ENCODE results near the gene TMEM123.
"Not testable (repeated sequence)": the region's sequence is repeated elsewhere in the genome, so short reads cannot be mapped to it uniquely, and the experiment has no call there.

Gene TMEM123

DNA sequence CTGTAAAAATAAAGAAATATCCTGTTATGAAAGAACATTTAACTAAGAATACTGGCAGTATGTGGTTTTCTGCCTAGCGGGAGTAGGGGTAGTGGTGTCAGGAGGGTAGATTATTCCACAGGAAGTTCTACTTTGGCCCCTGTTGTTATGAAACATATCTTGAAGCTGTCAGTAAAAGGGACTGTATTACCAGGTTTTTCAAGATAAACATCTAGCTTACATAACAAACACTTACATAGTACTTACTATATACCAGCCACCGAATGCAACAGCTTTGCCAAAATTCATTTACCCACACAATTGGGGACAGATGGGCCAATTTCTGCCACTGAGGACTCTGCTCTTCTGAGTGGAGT, 3.7 kb downstream of the TMEM123 start:
- no peak for DNase-seq (ENCODE audit: low spot score)

GRCh38 chr11:102447941-102448868, 4.4 kb downstream of the TMEM123 start:
- no peak for DNase-seq (ENCODE audit: low spot score)

- no peak for DNase-seq (ENCODE audit: low spot score)
These were observed 5.4 kb downstream of the TMEM123 start for GRCh38 chr11:102447193-102447592.

GRCh38 chr11:102446606-102447005, 6.0 kb downstream of the TMEM123 start:
- no peak for DNase-seq (ENCODE audit: low spot score)

GRCh38 chr11:102444693-102445092, 7.9 kb downstream of the TMEM123 start:
- not testable (repeated sequence) for DNase-seq (ENCODE audit: low spot score)

DNA sequence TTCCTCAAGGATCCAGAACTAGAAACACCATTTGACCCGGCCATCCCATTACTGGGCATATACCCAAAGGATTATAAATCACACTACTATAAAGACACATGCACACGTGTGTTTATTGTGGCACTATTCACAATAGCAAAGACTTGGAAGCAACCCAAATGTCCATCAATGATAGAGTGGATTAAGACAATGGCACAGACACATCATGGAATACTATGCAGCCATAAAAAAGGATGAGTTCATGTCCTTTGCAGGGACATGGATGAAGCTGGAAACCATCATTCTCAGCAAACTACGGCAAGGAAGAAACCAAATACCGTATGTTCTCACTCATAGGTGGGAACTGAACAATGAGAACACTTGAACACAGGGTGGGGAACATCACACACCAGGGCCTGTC, 8.4 kb downstream of the TMEM123 start:
- DNase-seq (ENCODE audit: low spot score) = not testable (repeated sequence)

- not testable (repeated sequence) for DNase-seq (ENCODE audit: low spot score)
These were observed 13.6 kb downstream of the TMEM123 start for GRCh38 chr11:102439063-102439363.

DNA sequence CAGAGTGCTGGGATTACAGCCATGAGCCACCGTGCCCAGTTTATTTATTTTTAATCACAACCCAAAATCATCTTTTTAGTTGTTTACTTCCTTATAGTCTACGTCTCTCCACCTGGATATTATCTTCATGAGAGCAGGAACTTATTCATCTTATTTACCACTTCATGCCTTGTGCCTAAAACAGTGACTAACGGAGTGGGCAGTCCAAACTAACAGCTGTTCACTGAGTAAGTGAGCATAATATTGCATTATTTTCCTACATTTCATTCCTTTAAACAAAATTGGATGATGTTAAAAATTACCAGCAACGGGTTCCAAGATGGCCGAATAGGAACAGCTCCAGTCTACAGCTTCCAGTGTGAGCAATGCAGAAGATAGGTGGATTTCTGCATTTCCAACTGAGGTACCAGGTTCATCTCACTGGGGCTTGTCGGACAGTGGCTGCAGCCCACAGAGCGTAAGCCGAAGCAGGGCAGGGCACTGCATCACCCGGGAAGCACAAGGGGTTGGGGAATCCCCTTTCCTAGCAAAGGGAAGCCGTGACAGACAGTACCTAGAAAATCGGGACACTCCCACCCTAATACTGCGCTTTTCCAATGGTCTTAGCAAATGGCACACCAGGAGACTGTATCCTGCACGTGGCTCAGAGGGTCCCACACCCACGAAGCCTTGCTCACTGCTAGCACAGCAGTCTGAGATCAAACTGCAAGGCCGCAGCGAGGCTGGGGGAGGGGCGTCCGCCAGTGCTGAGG, 14.1 kb downstream of the TMEM123 start:
- DNase-seq (ENCODE audit: low spot score) = no peak

- DNase-seq (ENCODE audit: low spot score) = no peak
These were observed 14.8 kb downstream of the TMEM123 start for GRCh38 chr11:102437727-102438126.

GRCh38 chr11:102436976-102437375, 15.6 kb downstream of the TMEM123 start:
- no peak for DNase-seq (ENCODE audit: low spot score)

DNA sequence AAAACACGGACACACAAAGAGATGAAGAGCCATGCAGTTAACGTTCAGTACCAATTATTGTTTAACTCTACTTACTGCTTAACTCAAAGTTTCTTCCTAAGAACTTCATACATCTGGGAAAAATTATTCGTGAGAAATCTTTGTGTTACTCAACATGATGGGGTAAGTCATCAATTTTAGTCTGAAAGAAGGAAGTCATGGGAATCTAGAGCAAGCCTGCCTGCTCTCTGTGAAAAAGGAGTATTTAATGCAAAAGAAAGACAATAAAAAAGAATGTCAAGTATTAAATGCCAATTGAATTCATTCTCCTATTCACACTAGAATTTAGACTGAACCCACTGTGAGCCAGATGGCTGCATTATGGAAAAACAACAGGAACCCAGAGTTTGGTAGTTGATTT, 16.0 kb downstream of the TMEM123 start:
- no peak for DNase-seq (ENCODE audit: low spot score)

DNA sequence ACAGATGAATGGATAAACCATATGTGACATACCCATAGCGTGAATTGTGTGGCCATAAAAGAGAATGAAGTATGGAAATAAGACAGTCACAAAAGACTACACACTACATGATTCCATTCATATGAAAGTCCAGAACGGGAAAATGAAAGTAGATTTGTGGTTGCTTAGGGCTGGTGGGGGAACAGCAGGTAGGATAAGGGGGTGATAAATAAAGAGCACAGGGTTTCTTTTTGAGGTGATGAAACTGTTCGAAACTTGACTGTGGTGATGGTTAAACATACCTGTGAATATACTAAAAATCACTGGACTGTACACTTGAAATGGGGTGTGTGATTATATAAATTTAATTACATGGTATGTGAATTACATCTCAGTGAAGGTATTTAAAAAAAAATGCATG, 16.9 kb downstream of the TMEM123 start:
- no peak for DNase-seq (ENCODE audit: low spot score)

DNA sequence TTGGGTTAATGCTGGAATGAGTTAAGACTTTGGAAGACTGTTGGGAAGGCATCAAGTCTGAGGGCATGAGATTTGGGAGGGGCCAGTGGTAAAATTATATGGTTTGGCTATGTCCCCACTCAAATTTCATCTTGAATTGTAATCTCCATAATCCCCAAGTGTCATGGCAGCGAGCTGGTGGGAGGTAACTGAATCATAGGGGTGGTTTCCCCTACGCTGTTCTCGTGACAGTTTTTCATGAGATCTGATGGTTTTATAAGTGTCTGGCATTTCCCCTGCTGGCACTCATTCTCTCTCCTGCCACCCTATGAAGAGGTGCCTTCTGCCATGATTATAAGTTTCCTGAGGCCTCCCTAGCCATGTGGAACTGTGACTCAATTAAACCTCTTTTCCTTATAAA, 19.0 kb downstream of the TMEM123 start:
- not testable (repeated sequence) for DNase-seq (ENCODE audit: low spot score)

- not testable (repeated sequence) for DNase-seq (ENCODE audit: low spot score)
These were observed 20.0 kb downstream of the TMEM123 start for GRCh38 chr11:102432560-102432959.

- no peak for DNase-seq (ENCODE audit: low spot score)
These were observed 21.2 kb downstream of the TMEM123 start for GRCh38 chr11:102431404-102431803.

- no peak for DNase-seq (ENCODE audit: low spot score)
These were observed 22.3 kb downstream of the TMEM123 start for GRCh38 chr11:102430158-102430836.

DNA sequence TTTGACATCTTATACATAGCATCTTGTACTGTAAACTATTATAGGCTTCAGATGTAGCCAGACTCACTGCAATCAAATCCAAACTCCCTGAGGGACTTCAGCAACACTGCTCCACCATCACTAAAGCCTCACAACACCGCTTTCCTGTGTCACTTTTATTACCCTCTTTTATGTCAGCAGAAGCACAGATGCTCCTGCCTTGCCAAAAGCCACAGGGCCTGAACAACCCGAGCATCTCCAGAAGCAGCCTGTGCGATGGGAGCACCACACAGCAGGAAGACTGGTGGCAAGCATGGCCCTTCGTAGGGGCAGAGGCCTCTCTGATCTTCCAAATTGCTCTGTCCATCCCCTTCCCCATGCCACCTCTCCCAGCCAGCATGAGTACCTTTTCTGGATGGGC, 22.9 kb downstream of the TMEM123 start:
- no peak for DNase-seq (ENCODE audit: low spot score)

DNA sequence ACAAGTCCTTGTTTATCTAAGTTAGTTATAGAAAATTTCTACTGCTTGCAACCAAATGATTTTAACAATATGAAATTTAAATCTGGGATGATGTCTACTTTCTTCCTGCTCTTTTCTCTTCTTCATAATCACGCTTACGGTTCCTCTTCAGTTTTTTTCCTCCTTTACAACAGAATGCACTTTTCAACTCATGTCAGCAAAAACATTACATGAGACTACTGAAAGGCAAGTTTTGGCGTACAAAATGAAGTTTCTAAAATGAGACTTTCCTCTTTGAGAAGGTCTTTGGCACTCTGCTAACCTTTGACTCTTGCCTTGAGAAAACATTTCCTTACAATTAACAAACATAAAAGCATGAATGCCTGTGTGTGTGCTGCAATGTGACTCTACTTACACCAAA, 23.3 kb downstream of the TMEM123 start:
- DNase-seq (ENCODE audit: low spot score) = no peak

DNA sequence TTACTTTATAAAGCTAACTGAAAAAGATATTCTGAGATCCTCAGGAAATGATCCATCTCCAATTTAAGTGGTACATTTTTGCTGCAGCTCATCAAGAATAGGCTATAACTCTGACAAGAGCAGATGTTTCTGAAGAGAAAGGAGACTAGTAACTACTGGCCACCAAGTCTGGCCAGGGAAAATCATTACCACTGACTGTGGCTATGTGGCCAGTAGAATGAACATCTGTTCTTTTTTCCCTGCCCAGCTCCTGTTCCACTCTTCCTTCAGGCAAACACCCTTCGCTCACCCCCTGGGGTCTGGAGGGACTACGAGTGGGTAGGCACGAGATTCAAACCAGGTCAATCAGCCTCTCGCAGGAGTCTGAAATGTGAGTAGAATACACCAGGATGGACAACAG, 23.9 kb downstream of the TMEM123 start:
- DNase-seq (ENCODE audit: low spot score) = no peak

DNA sequence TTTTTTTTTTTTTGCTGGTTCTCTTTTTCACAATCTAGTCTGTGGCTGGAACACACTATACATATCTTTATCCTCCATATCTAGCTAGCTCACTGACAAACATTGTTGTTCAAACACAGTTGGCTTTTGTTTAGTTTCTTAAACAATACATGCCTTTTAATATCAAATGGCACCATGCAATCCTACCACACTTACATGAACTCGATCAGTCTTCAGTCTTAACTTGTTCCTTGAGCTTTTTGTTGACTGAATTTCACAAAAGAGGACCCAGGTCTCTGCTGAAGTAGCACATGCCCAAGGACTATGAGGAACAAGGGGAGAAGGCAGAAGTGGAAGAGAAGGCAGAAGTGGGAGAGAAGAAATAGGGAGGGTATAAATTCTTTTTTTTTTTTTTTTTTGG, 25.5 kb downstream of the TMEM123 start:
- peak; percentile 63 for DNase-seq (ENCODE audit: low spot score)

GRCh38 chr11:102426570-102426969, 26.0 kb downstream of the TMEM123 start:
- DNase-seq (ENCODE audit: low spot score) = no peak

DNA sequence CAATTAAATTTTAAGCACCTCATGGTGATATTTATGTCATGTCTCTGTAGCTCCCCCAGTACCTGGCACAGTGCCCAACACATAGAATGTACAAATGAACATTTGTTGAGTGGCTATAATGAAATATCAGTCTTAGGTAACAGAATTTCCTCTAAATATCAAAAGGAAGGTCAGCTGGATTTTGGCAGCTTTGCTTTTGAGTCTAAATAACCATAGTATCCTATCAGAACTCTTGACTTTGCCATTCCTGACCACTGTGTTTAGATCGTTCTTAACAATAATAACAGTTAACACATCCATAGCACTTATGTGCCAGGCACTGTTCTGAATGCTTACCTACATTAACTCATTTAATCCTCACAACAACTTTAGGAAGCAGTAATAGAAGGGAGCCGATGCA, 26.6 kb downstream of the TMEM123 start:
- no peak for DNase-seq (ENCODE audit: low spot score)

DNA sequence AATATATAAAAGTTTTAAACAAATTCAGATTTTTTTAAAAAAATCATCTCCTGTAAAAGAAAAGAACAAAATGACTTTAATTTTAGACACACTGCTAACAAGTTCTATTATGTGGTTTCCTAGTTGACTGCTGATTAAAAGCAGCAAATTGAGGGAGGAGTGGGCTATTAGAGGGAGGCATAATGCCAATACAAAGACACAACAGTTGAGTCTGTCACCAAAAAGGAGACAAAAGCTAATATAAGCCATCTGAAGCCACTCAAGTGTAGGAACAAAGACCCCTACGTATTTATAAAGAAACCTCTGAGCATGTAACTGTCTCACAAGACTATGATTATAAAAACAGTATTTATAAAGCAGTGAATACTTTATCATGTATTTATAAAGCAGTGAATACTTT, 28.6 kb downstream of the TMEM123 start:
- no peak for DNase-seq (ENCODE audit: low spot score)
